HG02943 (cell line): ENCODE data around the gene AGAP1.

Experiments used
- ATAC-seq: cut with Tn5 transposase; IDR thresholded peaks from one replicate; pipeline ENCODE4 v1.9.1; 2021; ENCODE audit warnings: mild to moderate bottlenecking, low read depth, moderate library complexity; ENCODE audit not compliant: unreplicated experiment

The AGAP1 gene

GRCh38 chr2:236143811-236144210 lies 650.0 kb downstream of the AGAP1 start:
- no peak for ATAC-seq

GRCh38 chr2:236146436-236146835 lies 652.6 kb downstream of the AGAP1 start:
- no peak for ATAC-seq

GRCh38 chr2:236155406-236155805 lies 661.6 kb downstream of the AGAP1 start:
- ATAC-seq = no peak

DNA sequence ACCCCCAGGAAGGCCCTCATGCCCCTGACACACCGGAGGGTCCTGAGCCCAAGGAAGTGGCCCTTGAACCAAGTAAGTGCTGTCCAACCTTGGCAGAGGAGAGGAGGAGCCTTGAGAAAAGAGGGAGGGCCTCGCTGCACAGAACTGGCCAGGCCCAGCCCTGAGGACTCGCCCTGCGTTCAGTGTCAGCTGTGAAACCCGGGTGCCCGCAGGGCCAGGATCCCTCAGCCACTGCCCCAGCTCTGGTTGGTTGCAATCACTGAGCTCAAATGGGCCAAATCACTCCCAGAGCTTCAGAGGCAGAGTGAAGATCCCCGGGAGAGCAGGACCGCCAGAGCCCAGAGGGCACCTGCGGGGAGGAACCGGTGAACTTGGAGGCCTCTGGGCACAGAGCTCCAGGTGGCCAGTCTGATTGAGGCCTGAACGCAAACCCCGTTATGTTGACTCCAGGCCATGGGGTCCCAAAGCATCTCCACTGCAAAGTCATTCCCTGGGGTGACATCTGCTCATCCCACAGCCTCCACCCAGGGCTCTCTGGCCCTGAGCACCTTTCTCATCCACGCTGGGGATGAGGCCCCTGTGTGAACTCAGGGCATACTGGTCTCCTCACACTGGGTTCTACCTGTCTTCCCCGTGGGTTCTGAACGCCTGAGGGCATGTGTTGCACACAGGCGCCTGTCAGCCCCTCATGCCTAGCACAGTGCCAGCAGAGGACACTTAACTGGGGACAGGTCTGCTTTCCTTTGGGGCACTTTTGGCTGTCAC lies 662.4 kb downstream of the AGAP1 start:
- ATAC-seq = no peak

- ATAC-seq = no peak
These were observed 663.0 kb downstream of the AGAP1 start for GRCh38 chr2:236156860-236157194.

GRCh38 chr2:236157366-236157765 lies 663.5 kb downstream of the AGAP1 start:
- no peak for ATAC-seq

- no peak for ATAC-seq
These were observed 664.1 kb downstream of the AGAP1 start for GRCh38 chr2:236157815-236158498.

- ATAC-seq = no peak
These were observed 665.3 kb downstream of the AGAP1 start for GRCh38 chr2:236158969-236159777.

DNA sequence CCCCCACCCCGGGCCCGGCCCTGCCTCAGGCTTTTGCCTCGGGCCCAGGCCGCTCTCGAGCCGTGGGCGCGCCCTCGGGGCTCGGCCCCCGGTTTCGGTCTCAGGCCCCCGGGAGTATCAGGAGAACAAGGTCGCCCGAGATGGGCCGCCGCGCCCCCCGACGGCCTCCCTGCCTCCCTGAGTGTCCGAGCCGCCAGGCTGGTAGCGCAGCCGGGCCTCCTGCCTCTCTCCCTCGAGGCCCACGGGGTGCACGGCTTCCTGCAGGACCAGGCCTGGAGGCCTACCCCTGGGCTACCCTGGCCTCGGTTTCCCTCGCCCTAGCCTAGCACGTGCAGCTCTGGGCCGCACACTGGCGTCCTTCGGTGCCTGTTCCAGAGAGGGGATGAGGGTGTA lies 665.9 kb downstream of the AGAP1 start:
- no peak for ATAC-seq

GRCh38 chr2:236160366-236161081 lies 666.7 kb downstream of the AGAP1 start:
- ATAC-seq = no peak

DNA sequence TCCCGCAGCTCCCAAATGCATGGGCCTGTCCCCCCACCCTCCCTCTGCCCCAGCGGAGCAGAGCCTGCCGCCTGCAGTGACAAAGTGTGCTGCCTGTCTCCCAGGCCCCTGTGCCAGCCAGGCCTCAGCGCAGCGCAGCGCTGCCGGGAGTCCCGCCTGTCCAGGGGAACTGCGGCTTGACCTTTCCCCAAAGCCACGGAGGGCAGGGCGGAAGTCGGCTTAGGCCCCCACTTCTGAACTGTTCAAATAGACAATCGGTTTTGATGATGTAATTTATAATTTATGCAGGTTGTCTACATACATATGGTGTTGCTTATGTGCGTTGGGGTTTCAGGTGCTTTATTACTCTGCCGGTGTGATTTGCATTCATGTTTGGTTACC lies 667.2 kb downstream of the AGAP1 start:
- ATAC-seq = no peak

- no peak for ATAC-seq
These were observed 667.7 kb downstream of the AGAP1 start for GRCh38 chr2:236161531-236161930.

DNA sequence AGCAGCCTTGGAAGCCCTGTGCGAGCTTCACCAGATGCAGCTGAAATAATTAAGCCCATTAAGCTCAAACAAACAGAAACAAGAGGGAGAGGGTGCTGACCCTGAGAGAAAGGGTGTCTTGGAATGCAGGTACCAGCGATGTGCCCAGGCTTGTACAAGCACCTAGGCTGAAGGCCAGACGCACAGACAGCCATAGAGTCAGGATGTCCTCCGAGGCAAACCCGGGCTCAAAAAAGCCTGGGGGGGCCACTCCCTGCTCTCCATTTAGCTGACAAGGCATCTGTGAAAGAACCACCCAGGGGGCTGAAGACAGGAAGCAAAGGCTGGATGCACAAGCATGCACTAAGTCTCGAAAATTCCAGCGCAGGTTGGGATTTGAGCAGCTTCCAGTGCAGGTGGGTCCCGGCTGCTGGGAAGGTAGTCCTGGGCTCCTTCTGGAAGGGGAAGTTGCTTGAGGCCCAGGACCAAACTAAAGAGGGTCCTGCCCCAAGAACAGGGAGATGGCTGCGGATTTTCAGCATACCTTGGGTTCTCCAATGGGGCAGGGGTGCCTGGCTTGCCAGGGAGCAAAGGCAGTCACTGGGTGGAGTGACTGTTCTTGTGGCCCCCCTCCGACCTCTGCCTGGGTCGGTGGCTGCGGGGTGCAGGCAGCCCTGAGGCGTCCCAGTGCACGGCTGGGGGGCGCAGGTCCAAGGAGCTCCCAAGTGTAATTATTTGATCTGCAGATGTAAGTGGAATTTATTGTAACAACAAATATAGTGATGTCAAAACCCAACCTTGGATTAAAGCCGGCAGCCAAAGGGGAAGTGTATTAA lies 668.4 kb downstream of the AGAP1 start:
- ATAC-seq = no peak

DNA sequence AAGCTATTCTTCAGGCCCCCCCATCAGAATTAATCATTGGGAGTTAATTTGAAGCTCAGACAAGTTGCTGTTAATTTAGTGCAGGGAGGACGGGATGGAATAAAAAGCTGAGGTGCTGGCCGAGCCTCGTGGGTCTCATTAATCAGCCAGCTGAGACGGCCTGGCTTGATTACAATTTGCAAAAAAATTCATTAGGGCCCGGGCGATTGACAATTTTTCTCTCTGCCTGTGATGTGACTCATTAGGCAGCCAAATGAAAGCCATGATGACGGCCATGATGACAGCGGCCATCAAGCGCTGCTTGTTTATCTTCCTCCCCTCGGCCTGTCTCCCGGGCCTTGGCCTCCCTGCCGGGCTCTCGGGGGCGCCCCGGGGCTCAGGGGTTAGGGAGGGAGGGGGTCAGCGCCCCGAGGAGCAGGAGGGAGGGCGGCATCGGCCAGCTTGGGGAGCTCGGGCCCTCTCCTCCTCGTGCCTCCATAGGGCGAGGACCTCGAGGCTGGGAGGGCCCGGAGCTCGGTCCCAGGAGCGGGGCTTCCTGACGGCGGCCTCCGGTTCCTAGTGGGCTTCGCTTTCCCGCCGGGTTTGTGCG lies 669.1 kb downstream of the AGAP1 start:
- no peak for ATAC-seq

- no peak for ATAC-seq
These were observed 669.8 kb downstream of the AGAP1 start for GRCh38 chr2:236163471-236164200.

GRCh38 chr2:236164201-236164924 lies 670.5 kb downstream of the AGAP1 start:
- no peak for ATAC-seq

- no peak for ATAC-seq
These were observed 671.3 kb downstream of the AGAP1 start for GRCh38 chr2:236164925-236165841.
